NAMALWA (cell line): ENCODE measurements around the gene IL12RB2.

Source experiments
- DNase-seq: peaks from one replicate; pipeline ENCODE4 v3.0.0-alpha.2; 2015; ENCODE audit warnings: low spot score

IL12RB2 gene

GRCh38 chr1:67348586-67349252 lies 41.0 kb downstream of the IL12RB2 start:
- no peak for DNase-seq

- no peak for DNase-seq
Observed at GRCh38 chr1:67350783-67351182, 43.1 kb downstream of the IL12RB2 start.

GRCh38 chr1:67352211-67352610 lies 44.5 kb downstream of the IL12RB2 start:
- no peak for DNase-seq

- DNase-seq, result no peak
Observed at GRCh38 chr1:67355745-67356424, 48.2 kb downstream of the IL12RB2 start.

- DNase-seq, result no peak
Observed at GRCh38 chr1:67359592-67359991, 51.9 kb downstream of the IL12RB2 start.

- DNase-seq, result no peak
Observed at GRCh38 chr1:67361641-67362040, 54.0 kb downstream of the IL12RB2 start.

GRCh38 chr1:67367370-67368045 lies 59.8 kb downstream of the IL12RB2 start:
- DNase-seq, result no peak

- DNase-seq, result no peak
Observed at GRCh38 chr1:67368046-67368514, 60.4 kb downstream of the IL12RB2 start.

- DNase-seq, result no peak
Observed at GRCh38 chr1:67371043-67371442, 63.4 kb downstream of the IL12RB2 start.

- DNase-seq, result no peak
Observed at GRCh38 chr1:67371681-67372080, 64.0 kb downstream of the IL12RB2 start.

GRCh38 chr1:67372136-67372535 lies 64.5 kb downstream of the IL12RB2 start:
- DNase-seq, result no peak

GRCh38 chr1:67372898-67373297 lies 65.2 kb downstream of the IL12RB2 start:
- no peak for DNase-seq

- no peak for DNase-seq
Observed at GRCh38 chr1:67376381-67376780, 68.7 kb downstream of the IL12RB2 start.

GRCh38 chr1:67377253-67377652 lies 69.6 kb downstream of the IL12RB2 start:
- no peak for DNase-seq

- no peak for DNase-seq
Observed at GRCh38 chr1:67381154-67381553, 73.5 kb downstream of the IL12RB2 start.

- no peak for DNase-seq
Observed at GRCh38 chr1:67382292-67382691, 74.6 kb downstream of the IL12RB2 start.

GRCh38 chr1:67383999-67384638 lies 76.4 kb downstream of the IL12RB2 start:
- DNase-seq, result no peak

GRCh38 chr1:67390041-67390887 lies 82.6 kb downstream of the IL12RB2 start:
- DNase-seq, result no peak

GRCh38 chr1:67393240-67393639 lies 85.6 kb downstream of the IL12RB2 start:
- no peak for DNase-seq

- DNase-seq, result no peak
Observed at GRCh38 chr1:67393737-67394136, 86.1 kb downstream of the IL12RB2 start.

GRCh38 chr1:67394548-67394947 lies 86.9 kb downstream of the IL12RB2 start:
- no peak for DNase-seq
